Heart left ventricle (tissue), 13 donors: ENCODE results near the gene API5.

Source experiments
- POLR2A ChIP-seq, 2 donors: fragments of 450-650 bp; IDR thresholded peaks; one replicate each; pipeline ENCODE4 v1.6.1; 2017; ENCODE audit warnings: antibody characterized with exemption in 2 of 2, mild to moderate bottlenecking in 2 of 2, moderate library complexity in 2 of 2
- TF ChIP-seq, protein P1 (sequence below), 12 donors: fragments of 200-600 bp; sonication (generic) in 4 of 12; IDR thresholded peaks; one replicate each; pipeline versions ENCODE4 v1.5.0 to v1.8.0; 2018 to 2022; ENCODE audit warnings: antibody characterized with exemption in 12 of 12, mild to moderate bottlenecking in 5 of 12
- donor health status: ischemic (EF 13 %, LVEDD 7.1; RV severe dilation, severe dysfunction).
- donor health status: DM: no; HTN: yes; CAD: no.
- donor health status: DM: no; HTN: no; CAD: no.
- donor health status: ischemic (EF 25% LVEDD 6.9; RV normal size, moderate dysfunction).
- donor health status: ischemic (EF 25% LVEDD 5.7; RV mildly dilated, moderate dysfunction).
- donor health status: ischemic (EF 35%, LVEDD 5.7; RV mildly dilated, moderate dysfunction).
- donor health status: nonischemic (EF 11% LVEDD 7.7; RV severe dilation, severe dysfunction).
- donor health status: DM: yes; HTN: yes; CAD: no.
- donor health status: PGD.
- donor health status: ischemic (EF 29% LVEDD 5.4; RV normal size, mild dysfunction).
- donor health status: nonischemic (EF 23%, LVEDD 6.1; RV moderate dilation, normal function).

GRCh38 chr11:43327987-43328386 lies 16.2 kb downstream of the API5 start:
- TF ChIP-seq, protein P1, sequence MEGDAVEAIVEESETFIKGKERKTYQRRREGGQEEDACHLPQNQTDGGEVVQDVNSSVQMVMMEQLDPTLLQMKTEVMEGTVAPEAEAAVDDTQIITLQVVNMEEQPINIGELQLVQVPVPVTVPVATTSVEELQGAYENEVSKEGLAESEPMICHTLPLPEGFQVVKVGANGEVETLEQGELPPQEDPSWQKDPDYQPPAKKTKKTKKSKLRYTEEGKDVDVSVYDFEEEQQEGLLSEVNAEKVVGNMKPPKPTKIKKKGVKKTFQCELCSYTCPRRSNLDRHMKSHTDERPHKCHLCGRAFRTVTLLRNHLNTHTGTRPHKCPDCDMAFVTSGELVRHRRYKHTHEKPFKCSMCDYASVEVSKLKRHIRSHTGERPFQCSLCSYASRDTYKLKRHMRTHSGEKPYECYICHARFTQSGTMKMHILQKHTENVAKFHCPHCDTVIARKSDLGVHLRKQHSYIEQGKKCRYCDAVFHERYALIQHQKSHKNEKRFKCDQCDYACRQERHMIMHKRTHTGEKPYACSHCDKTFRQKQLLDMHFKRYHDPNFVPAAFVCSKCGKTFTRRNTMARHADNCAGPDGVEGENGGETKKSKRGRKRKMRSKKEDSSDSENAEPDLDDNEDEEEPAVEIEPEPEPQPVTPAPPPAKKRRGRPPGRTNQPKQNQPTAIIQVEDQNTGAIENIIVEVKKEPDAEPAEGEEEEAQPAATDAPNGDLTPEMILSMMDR (IDR thresholded peaks at IDR 0.05): no peak
- TF ChIP-seq POLR2A (IDR thresholded peaks at IDR 0.05): no peak
